ENCODE measurements around the gene DLEU7. TPM values are rescaled to one million over a fixed set of nuclear protein-coding genes. Genes with fewer than 3 reads are reported as not detected.

The DLEU7 gene
- total RNA-seq, 1 experiment from 2014 or later, result not detected

- Mint-ChIP-seq H3K27me3 (ENCODE audit: unreplicated experiment) (peaks cover 27% of the 10 kb centered on the region), H3K4me1 (ENCODE audit: low read depth, unreplicated experiment) (no peaks in the 10 kb centered on the region), H3K9me3 (ENCODE audit: low read depth, unreplicated experiment) (no peaks in the 10 kb centered on the region), H3K36me3 (ENCODE audit: insufficient read depth, unreplicated experiment) (no peaks in the 10 kb centered on the region), H3K4me3 (ENCODE audit: low read depth, unreplicated experiment) (no peak overlapping the region), H3K27ac (ENCODE audit: unreplicated experiment) (no peak overlapping the region)
- no peak for TF ChIP-seq CTCF (IDR thresholded peaks at IDR 0.05; ENCODE audit: unreplicated experiment)
- no peak for DNase-seq
- CTCF ChIA-PET, result no interaction called here
- no TSS peak for BruUV-seq (replicated peaks)
- intact Hi-C loops (cut with micrococcal nuclease; ENCODE audit: unreplicated experiment), result no loop called here
Observed at GRCh38 chr13:50787316-50788195, 55.9 kb downstream of the DLEU7 start.

- CTCF ChIA-PET, result no interaction called here
- no peak overlapping the region for H3K4me3 Mint-ChIP-seq (ENCODE audit: low read depth, unreplicated experiment)
- TF ChIP-seq CTCF (IDR thresholded peaks at IDR 0.05; ENCODE audit: unreplicated experiment), result no peak
- BruUV-seq (replicated peaks), result no TSS peak
- intact Hi-C loops (cut with micrococcal nuclease; ENCODE audit: unreplicated experiment), result no loop called here
- no peaks in the 10 kb centered on the region for H3K36me3 Mint-ChIP-seq (ENCODE audit: insufficient read depth, unreplicated experiment)
- H3K4me1 Mint-ChIP-seq (ENCODE audit: low read depth, unreplicated experiment), result no peaks in the 10 kb centered on the region
- peaks cover 48% of the 10 kb centered on the region for H3K27me3 Mint-ChIP-seq (ENCODE audit: unreplicated experiment)
- no peaks in the 10 kb centered on the region for H3K9me3 Mint-ChIP-seq (ENCODE audit: low read depth, unreplicated experiment)
- H3K27ac Mint-ChIP-seq (ENCODE audit: unreplicated experiment), result no peak overlapping the region
- no peak for DNase-seq
Observed at GRCh38 chr13:50783717-50784290, 59.7 kb downstream of the DLEU7 start.

GRCh38 chr13:50783066-50783465 lies 60.4 kb downstream of the DLEU7 start:
- BruUV-seq (replicated peaks), result no TSS peak
- CTCF ChIA-PET, result no interaction called here
- TF ChIP-seq CTCF (IDR thresholded peaks at IDR 0.05; ENCODE audit: unreplicated experiment), result no peak
- Mint-ChIP-seq H3K36me3 (ENCODE audit: insufficient read depth, unreplicated experiment) (no peaks in the 10 kb centered on the region), H3K27ac (ENCODE audit: unreplicated experiment) (no peak overlapping the region), H3K9me3 (ENCODE audit: low read depth, unreplicated experiment) (no peaks in the 10 kb centered on the region), H3K4me1 (ENCODE audit: low read depth, unreplicated experiment) (no peaks in the 10 kb centered on the region), H3K27me3 (ENCODE audit: unreplicated experiment) (peaks cover 42% of the 10 kb centered on the region), H3K4me3 (ENCODE audit: low read depth, unreplicated experiment) (no peak overlapping the region)
- intact Hi-C loops (cut with micrococcal nuclease; ENCODE audit: unreplicated experiment), result no loop called here
- DNase-seq, result no peak

- H3K9me3 Mint-ChIP-seq (ENCODE audit: low read depth, unreplicated experiment), result no peaks in the 10 kb centered on the region
- CTCF ChIA-PET, result no interaction called here
Observed at GRCh38 chr13:50780201-50781015, 63.1 kb downstream of the DLEU7 start.

More at GRCh38 chr13:50780201-50781015, 63.1 kb downstream of the DLEU7 start:
- BruUV-seq (replicated peaks), result no TSS peak
- H3K27ac Mint-ChIP-seq (ENCODE audit: unreplicated experiment), result no peak overlapping the region
- no peaks in the 10 kb centered on the region for H3K36me3 Mint-ChIP-seq (ENCODE audit: insufficient read depth, unreplicated experiment)
- H3K4me3 Mint-ChIP-seq (ENCODE audit: low read depth, unreplicated experiment), result no peak overlapping the region
- intact Hi-C loops (cut with micrococcal nuclease; ENCODE audit: unreplicated experiment), result no loop called here
- TF ChIP-seq CTCF (IDR thresholded peaks at IDR 0.05; ENCODE audit: unreplicated experiment), result no peak
- peaks cover 34% of the 10 kb centered on the region for H3K27me3 Mint-ChIP-seq (ENCODE audit: unreplicated experiment)
- no peak for DNase-seq
- no peaks in the 10 kb centered on the region for H3K4me1 Mint-ChIP-seq (ENCODE audit: low read depth, unreplicated experiment)

Measured in Calu3 (cell line).